ENCODE data around the gene ASF1B.
A peak's percentile ranks its signal among the peaks of the same experiment; 100 is the strongest.

The ASF1B gene

DNA sequence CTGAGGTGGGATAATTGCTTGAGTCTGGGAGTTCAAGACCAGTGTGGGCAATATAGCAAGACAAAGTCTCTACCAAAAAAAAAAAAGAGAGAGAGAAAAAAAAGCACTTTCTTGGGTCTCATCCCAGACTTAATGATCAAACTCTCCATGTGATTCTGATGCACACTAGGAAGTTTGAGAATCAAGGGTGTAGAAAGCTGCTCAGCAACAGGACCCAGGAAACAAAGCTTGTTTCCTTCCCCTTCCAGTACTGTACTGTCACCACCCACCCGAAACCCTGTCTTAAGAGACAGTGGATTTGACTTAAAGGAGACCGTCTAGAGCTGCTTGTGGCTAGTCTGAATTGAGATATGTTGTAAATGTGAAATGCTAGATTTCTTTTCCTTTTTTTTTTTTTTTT lies 58.0 kb downstream of the ASF1B start:
- H3K4me3 ChIP-seq (replicated peaks; ENCODE audit: low read depth, low read length): no peak overlapping the region
- DNase-seq (ENCODE audit: extremely low read depth, low read depth): no peak
- TF ChIP-seq, protein P1, sequence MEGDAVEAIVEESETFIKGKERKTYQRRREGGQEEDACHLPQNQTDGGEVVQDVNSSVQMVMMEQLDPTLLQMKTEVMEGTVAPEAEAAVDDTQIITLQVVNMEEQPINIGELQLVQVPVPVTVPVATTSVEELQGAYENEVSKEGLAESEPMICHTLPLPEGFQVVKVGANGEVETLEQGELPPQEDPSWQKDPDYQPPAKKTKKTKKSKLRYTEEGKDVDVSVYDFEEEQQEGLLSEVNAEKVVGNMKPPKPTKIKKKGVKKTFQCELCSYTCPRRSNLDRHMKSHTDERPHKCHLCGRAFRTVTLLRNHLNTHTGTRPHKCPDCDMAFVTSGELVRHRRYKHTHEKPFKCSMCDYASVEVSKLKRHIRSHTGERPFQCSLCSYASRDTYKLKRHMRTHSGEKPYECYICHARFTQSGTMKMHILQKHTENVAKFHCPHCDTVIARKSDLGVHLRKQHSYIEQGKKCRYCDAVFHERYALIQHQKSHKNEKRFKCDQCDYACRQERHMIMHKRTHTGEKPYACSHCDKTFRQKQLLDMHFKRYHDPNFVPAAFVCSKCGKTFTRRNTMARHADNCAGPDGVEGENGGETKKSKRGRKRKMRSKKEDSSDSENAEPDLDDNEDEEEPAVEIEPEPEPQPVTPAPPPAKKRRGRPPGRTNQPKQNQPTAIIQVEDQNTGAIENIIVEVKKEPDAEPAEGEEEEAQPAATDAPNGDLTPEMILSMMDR (IDR thresholded peaks at IDR 0.05; ENCODE audit: low read depth, low read length, missing control alignments): no peak

- no peak for DNase-seq (ENCODE audit: extremely low read depth, low read depth)
- TF ChIP-seq, protein P1 (IDR thresholded peaks at IDR 0.05; ENCODE audit: low read depth, low read length, missing control alignments): no peak
- peak overlapping the region; percentile 52 for H3K4me3 ChIP-seq (replicated peaks; ENCODE audit: low read depth, low read length)
Measured at GRCh38 chr19:14073925-14074838, 62.2 kb downstream of the ASF1B start.

- no peak for DNase-seq (ENCODE audit: extremely low read depth, low read depth)
- H3K4me3 ChIP-seq (replicated peaks; ENCODE audit: low read depth, low read length): peak overlapping the region; percentile 52
- TF ChIP-seq, protein P1 (IDR thresholded peaks at IDR 0.05; ENCODE audit: low read depth, low read length, missing control alignments): peak; percentile 1
Measured at GRCh38 chr19:14073261-14073924, 63.0 kb downstream of the ASF1B start.

DNA sequence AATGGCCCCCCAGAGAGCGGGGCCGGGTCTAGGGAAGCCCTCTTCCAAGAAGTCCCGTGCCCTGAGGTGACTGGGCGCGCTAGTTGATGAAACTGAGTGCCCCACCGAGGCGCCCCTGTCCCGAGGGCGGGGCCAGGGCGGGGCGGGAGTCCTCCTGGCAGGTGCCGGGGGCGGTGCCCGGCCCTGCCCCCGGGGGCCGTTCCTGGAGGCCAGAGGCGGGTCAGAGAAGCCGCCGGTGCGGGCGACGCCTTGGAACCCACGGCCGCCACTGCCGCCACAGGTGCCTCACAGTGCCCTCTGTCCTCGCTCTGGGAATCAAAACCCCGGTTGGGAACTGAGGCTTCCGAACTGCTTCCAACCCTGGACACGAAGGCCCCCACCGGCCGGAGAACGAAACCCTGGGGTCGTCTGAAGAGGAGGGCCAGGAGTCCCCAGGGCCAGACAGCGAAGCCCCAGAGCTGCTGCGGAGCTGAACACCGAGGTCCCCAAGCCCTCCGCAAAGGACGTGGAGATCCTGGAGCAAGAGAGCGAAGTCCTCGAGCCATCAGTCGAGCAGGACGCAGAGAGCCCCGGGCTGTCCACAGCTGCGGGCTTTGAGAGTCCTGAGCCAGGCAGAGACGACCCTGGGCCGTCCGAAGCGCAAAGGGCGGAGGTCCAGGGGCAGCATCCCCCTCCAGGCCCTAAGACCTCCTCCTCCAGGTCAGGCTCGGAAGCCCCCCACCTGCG lies 63.7 kb downstream of the ASF1B start, which contains the start of gene MISP3:
MISP3 (plus strand) TSS at position 252 of the 726 bp plus-strand sequence. CDS start 524 bp downstream, outside the sequence.
- peak within 1 kb of the TSS; percentile 52 for H3K4me3 ChIP-seq (replicated peaks; ENCODE audit: low read depth, low read length)
- DNase-seq (ENCODE audit: extremely low read depth, low read depth): no peak
- TF ChIP-seq, protein P1 (IDR thresholded peaks at IDR 0.05; ENCODE audit: low read depth, low read length, missing control alignments): no peak

DNA sequence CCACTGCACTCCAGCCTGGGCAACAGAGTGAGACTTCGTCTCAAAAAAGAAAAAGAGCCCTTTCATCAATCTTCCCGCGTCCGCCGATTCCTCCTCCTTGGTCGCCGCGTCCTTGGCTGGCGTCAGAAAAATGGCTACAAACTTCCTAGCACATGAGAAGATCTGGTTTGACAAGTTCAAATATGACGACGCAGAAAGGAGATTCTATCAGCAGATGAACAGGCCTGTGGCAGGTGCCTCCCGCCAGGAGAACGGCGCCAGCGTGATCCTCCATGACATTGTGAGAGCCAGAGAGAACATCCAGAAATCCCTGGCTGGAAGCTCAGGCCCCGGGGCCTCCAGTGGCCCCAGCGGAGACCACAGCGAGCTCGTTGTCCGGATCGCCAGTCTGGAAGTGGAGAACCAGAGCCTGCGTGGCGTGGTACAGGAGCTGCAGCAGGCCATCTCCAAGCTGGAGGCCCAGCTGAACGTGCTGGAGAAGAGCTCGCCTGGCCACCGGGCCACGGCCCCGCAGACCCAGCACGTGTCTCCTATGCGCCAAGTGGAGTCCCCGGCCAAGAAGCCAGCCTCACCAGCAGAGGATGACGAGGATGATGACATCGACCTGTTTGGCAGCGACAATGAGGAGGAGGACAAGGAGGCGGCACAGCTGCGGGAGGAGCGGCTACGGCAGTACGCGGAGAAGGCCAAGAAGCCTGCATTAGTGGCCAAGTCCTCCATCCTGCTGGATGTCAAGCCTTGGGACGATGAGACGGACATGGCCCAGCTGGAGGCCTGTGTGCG lies 65.9 kb downstream of the ASF1B start:
- no peak overlapping the region for H3K4me3 ChIP-seq (replicated peaks; ENCODE audit: low read depth, low read length)
- TF ChIP-seq, protein P1 (IDR thresholded peaks at IDR 0.05; ENCODE audit: low read depth, low read length, missing control alignments): no peak
- DNase-seq (ENCODE audit: extremely low read depth, low read depth): no peak

All from HFF-Myc (cell line).